ENCODE measurements around the gene BCL2A1. TPM values are rescaled to one million over a fixed set of nuclear protein-coding genes. Genes with fewer than 3 reads are reported as not detected.

The BCL2A1 gene
- total and polyA plus RNA-seq, 10 of the 15 experiments (the other 5 are each of a cell fraction or from before 2014, with no cell fraction given), result 181 to 570 (median 321) TPM

DNA sequence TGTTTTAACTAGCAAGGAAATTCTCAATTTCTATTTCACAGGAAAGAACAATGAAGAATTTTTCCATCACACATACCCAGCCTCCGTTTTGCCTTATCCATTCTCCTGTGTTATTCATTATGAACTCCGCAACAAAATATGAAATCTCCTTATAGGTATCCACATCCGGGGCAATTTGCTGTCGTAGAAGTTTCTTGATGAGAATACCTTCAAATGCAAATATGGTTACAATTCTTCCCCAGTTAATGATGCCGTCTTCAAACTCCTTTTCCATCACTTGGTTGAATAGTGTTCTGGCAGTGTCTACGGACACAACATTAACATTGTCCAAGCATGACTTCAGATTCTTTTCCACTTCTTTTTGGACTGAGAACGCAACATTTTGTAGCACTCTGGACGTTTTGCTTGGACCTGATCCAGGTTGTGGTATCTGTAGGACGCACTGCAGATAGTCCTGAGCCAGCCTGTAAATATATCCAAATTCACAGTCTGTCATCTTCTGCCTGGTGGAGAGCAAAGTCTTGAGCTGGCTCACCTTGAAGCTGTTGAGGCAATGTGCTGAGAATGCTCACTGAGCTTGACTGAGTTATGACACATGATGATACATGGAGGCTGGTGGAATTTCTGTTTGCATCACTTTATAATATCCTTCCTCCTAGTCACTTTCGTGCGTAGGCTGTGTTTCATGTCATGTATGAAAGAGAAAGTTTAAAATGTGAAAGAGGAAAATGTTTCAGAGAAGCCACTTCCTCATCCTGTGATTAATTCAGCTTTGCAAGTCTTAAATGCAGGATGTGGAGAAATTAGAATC is at the start of gene BCL2A1 (continued):
- TF ChIP-seq, protein P1, sequence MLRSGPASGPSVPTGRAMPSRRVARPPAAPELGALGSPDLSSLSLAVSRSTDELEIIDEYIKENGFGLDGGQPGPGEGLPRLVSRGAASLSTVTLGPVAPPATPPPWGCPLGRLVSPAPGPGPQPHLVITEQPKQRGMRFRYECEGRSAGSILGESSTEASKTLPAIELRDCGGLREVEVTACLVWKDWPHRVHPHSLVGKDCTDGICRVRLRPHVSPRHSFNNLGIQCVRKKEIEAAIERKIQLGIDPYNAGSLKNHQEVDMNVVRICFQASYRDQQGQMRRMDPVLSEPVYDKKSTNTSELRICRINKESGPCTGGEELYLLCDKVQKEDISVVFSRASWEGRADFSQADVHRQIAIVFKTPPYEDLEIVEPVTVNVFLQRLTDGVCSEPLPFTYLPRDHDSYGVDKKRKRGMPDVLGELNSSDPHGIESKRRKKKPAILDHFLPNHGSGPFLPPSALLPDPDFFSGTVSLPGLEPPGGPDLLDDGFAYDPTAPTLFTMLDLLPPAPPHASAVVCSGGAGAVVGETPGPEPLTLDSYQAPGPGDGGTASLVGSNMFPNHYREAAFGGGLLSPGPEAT (IDR thresholded peaks at IDR 0.05; ENCODE audit: low read depth), result peak; percentile 85; the same call in 1 of the 2 replicates
- TF ChIP-seq TCF12 (IDR thresholded peaks at IDR 0.05; ENCODE audit: low read depth, low read length) (peak; percentile 37; the same call in 1 of the 2 replicates), SPI1 (IDR thresholded peaks at IDR 0.05; ENCODE audit: borderline replicate concordance, insufficient read depth, low read depth, low read length) (peak; percentile 96), HDGF (IDR thresholded peaks at IDR 0.05) (0 out of 2 replicates have a peak, but pooled peaks have one; percentile 32), NRF1 (conservative IDR thresholded peaks at IDR 0.05; ENCODE audit: low read depth, low read length) (no peak), TCF7 (IDR thresholded peaks at IDR 0.05; ENCODE audit: borderline replicate concordance) (peak; percentile 38; the same call in 1 of the 2 replicates), PKNOX1 (IDR thresholded peaks at IDR 0.05) (peak; percentile 75), POLR2AphosphoS5 (IDR thresholded peaks at IDR 0.05; ENCODE audit: low read length) (peak; percentile 99), RAD21 (IDR thresholded peaks at IDR 0.05; ENCODE audit: insufficient read depth, low read depth, low read length) (no peak; the same call in 1 of the 2 replicates), NFIC (IDR thresholded peaks at IDR 0.05; ENCODE audit: low read depth, low read length) (peak; percentile 92), ASH2L (IDR thresholded peaks at IDR 0.05; ENCODE audit: borderline replicate concordance, low read depth) (no peak), RB1 (IDR thresholded peaks at IDR 0.05; ENCODE audit: borderline replicate concordance) (0 out of 2 replicates have a peak, but pooled peaks have one; percentile 67), MEF2A (IDR thresholded peaks at IDR 0.05; ENCODE audit: insufficient read depth, low read depth, low read length) (peak; percentile 77), BRCA1 (IDR thresholded peaks at IDR 0.05; ENCODE audit: low read depth, low read length) (no peak), RBBP5 (conservative IDR thresholded peaks at IDR 0.05) (no peak)
- TF ChIP-seq, protein P2, sequence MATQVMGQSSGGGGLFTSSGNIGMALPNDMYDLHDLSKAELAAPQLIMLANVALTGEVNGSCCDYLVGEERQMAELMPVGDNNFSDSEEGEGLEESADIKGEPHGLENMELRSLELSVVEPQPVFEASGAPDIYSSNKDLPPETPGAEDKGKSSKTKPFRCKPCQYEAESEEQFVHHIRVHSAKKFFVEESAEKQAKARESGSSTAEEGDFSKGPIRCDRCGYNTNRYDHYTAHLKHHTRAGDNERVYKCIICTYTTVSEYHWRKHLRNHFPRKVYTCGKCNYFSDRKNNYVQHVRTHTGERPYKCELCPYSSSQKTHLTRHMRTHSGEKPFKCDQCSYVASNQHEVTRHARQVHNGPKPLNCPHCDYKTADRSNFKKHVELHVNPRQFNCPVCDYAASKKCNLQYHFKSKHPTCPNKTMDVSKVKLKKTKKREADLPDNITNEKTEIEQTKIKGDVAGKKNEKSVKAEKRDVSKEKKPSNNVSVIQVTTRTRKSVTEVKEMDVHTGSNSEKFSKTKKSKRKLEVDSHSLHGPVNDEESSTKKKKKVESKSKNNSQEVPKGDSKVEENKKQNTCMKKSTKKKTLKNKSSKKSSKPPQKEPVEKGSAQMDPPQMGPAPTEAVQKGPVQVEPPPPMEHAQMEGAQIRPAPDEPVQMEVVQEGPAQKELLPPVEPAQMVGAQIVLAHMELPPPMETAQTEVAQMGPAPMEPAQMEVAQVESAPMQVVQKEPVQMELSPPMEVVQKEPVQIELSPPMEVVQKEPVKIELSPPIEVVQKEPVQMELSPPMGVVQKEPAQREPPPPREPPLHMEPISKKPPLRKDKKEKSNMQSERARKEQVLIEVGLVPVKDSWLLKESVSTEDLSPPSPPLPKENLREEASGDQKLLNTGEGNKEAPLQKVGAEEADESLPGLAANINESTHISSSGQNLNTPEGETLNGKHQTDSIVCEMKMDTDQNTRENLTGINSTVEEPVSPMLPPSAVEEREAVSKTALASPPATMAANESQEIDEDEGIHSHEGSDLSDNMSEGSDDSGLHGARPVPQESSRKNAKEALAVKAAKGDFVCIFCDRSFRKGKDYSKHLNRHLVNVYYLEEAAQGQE (IDR thresholded peaks at IDR 0.05; ENCODE audit: low read depth, low read length), result peak; percentile 19; the same call in 1 of the 2 replicates
- TF ChIP-seq, protein P3, sequence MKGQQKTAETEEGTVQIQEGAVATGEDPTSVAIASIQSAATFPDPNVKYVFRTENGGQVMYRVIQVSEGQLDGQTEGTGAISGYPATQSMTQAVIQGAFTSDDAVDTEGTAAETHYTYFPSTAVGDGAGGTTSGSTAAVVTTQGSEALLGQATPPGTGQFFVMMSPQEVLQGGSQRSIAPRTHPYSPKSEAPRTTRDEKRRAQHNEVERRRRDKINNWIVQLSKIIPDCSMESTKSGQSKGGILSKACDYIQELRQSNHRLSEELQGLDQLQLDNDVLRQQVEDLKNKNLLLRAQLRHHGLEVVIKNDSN (IDR thresholded peaks at IDR 0.05; ENCODE audit: borderline replicate concordance, extremely low read length, insufficient read depth, low read depth, low read length), result no peak
- TF ChIP-seq, protein P4, sequence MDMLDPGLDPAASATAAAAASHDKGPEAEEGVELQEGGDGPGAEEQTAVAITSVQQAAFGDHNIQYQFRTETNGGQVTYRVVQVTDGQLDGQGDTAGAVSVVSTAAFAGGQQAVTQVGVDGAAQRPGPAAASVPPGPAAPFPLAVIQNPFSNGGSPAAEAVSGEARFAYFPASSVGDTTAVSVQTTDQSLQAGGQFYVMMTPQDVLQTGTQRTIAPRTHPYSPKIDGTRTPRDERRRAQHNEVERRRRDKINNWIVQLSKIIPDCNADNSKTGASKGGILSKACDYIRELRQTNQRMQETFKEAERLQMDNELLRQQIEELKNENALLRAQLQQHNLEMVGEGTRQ (IDR thresholded peaks at IDR 0.05; ENCODE audit: borderline replicate concordance, low read depth, low read length), result no peak
- TF ChIP-seq, protein P5, sequence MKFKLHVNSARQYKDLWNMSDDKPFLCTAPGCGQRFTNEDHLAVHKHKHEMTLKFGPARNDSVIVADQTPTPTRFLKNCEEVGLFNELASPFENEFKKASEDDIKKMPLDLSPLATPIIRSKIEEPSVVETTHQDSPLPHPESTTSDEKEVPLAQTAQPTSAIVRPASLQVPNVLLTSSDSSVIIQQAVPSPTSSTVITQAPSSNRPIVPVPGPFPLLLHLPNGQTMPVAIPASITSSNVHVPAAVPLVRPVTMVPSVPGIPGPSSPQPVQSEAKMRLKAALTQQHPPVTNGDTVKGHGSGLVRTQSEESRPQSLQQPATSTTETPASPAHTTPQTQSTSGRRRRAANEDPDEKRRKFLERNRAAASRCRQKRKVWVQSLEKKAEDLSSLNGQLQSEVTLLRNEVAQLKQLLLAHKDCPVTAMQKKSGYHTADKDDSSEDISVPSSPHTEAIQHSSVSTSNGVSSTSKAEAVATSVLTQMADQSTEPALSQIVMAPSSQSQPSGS (IDR thresholded peaks at IDR 0.05; ENCODE audit: low read length), result peak; percentile 94

All from GM12878 (cell line).